Stimulated activated CD8-positive, alpha-beta memory T cell treated with anti-CD3 and anti-CD28 coated beads, Interleukin-7, amount 100 ng/mL, for 4 hours (primary cell): ENCODE measurements around the gene MIEF2.
"Not testable (repeated sequence)": the region's sequence is repeated elsewhere in the genome, so short reads cannot be mapped to it uniquely, and the experiment has no call there.

ENCODE experiments used
- DNase-seq, 2 donors: peaks; one replicate each; pipeline ENCODE4 v3.0.0-alpha.2; 2020; ENCODE audit warnings: low read depth in 2 of 2

Gene MIEF2, protein sequence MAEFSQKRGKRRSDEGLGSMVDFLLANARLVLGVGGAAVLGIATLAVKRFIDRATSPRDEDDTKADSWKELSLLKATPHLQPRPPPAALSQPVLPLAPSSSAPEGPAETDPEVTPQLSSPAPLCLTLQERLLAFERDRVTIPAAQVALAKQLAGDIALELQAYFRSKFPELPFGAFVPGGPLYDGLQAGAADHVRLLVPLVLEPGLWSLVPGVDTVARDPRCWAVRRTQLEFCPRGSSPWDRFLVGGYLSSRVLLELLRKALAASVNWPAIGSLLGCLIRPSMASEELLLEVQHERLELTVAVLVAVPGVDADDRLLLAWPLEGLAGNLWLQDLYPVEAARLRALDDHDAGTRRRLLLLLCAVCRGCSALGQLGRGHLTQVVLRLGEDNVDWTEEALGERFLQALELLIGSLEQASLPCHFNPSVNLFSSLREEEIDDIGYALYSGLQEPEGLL

GRCh38 chr17:18260332-18261145 is at the start of gene MIEF2:
Gene MIEF2 (plus strand): TSS chr17:18260662. CDS start chr17:18262721, 2,059 bp downstream.
- DNase-seq = peak; percentile 87 to 91

GRCh38 chr17:18213666-18214270 is 46.7 kb upstream of the MIEF2 start:
- DNase-seq = no peak

GRCh38 chr17:18216906-18217305 is 43.6 kb upstream of the MIEF2 start:
- not testable (repeated sequence) for DNase-seq

DNA sequence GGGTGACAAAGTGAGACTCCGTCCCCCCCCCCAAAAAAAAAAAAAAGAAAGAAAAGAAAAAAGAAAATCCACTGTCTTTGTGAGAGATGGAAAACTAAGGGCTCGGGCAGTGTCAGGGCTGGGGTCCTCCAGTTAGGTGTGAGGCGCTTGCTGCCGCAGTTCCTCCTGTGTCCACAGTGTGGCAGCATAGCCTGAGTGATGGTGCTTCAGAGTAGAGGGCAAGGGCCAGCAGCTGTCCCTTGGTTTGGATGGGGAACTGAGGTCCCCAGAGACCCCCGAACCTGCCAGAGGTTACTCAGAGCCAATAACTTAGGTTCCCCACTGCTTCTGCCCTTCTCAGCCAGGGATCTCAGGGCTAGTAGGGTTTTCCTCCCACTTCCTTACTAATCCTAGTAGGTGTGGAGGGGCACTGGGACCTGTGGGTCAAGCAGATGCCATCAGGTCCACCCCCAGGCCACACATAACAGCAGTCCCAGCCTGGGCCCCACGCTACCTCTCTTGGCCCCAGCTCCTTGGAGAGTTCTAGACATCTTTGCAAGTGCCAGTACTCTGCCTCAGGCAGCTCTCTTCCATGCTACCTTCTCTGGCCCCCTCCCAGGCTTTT is 42.9 kb upstream of the MIEF2 start:
- peak; percentile 48 to 58 for DNase-seq

GRCh38 chr17:18218756-18219415 is 41.6 kb upstream of the MIEF2 start:
- DNase-seq = no peak

- DNase-seq = no peak
Measured at GRCh38 chr17:18224053-18224386, 36.4 kb upstream of the MIEF2 start.

GRCh38 chr17:18224387-18225120 is 35.9 kb upstream of the MIEF2 start:
- no peak for DNase-seq

DNA sequence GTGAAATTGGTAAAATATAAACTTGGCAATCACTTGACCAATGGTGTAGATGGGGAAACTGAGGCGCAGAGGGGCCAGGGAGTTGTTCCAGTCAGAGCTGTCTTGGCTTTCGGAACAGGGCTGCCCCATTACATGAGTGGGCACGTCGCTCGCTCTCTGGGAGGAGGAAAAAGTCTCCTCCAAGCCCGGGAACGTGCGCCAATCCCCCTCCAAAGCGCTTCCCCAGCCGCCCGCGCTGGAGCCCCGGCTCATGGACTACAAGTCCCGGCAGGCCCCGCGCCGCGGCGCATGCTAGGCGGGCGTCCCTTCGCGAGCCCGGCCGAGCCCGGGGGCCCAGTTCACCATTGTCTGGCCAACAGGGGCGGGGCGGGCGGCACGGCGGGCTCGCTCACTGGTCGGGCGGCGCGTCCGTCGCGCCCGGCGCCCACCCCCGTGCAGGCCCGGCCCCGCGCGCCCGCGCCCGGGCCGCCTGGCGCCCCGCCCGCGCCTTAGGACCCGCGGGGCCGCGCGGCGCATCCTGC is 35.3 kb upstream of the MIEF2 start, which contains the start of gene LLGL1:
Gene LLGL1 (plus strand): TSS at position 515 of the 521 bp plus-strand sequence. CDS start 48 bp downstream, outside the sequence.
- DNase-seq = peak; percentile 84 to 96

DNA sequence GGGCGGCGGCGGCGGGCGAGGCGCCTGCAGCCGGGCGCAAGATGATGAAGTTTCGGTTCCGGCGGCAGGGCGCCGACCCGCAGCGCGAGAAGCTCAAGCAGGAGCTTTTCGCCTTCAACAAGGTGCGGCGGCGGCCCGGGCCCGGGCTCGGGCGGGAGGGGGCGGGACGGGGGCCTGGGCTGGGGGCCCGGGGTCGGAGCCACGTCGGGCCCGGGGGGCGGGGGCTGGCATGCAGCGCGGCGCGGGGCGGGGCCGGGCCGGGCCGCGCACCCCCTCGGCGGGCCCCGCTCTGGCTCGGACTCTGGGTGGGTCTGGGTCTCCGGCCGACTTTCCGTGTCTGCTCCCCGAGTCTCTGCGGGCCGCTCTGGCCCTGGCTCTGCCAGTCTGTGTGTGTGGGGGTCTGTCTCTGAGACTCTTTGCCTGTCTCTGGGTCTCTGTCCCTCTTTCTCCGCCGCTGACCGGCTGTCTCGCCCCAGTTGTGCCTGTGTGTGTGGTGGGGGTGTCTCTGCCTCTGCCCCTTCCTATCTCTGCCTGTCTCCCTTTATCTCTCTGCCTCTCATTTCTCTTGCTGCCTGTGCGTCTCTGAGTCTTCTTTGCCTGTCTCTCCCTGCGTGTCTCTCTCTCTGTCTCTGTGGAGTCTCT is 34.7 kb upstream of the MIEF2 start:
- no peak for DNase-seq

- DNase-seq = no peak
Measured at GRCh38 chr17:18226284-18226945, 34.0 kb upstream of the MIEF2 start.

GRCh38 chr17:18227635-18228034 is 32.8 kb upstream of the MIEF2 start:
- DNase-seq = no peak

- DNase-seq = no peak
Measured at GRCh38 chr17:18228176-18228682, 32.2 kb upstream of the MIEF2 start.

DNA sequence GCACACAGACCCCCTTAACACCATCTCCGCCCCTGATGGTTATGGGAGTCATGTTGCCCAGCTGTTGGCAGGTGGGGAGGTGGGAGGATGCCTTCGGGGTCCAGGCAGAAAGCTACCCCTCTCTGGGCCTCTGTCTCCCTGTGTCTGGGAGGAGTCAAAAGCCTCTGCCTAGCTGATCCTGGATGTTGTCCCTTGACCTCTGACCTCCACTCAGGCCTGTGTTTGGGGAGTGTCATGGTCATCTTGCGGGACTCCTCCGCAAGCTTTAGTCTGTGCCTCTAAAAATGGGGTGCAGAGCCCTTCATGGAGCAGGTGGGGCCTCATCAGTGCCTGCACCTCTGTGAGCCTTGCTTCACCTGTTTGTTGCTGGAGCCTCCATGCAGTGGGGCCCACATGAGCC is 31.2 kb upstream of the MIEF2 start:
- no peak for DNase-seq

GRCh38 chr17:18229771-18230170 is 30.7 kb upstream of the MIEF2 start:
- no peak for DNase-seq

DNA sequence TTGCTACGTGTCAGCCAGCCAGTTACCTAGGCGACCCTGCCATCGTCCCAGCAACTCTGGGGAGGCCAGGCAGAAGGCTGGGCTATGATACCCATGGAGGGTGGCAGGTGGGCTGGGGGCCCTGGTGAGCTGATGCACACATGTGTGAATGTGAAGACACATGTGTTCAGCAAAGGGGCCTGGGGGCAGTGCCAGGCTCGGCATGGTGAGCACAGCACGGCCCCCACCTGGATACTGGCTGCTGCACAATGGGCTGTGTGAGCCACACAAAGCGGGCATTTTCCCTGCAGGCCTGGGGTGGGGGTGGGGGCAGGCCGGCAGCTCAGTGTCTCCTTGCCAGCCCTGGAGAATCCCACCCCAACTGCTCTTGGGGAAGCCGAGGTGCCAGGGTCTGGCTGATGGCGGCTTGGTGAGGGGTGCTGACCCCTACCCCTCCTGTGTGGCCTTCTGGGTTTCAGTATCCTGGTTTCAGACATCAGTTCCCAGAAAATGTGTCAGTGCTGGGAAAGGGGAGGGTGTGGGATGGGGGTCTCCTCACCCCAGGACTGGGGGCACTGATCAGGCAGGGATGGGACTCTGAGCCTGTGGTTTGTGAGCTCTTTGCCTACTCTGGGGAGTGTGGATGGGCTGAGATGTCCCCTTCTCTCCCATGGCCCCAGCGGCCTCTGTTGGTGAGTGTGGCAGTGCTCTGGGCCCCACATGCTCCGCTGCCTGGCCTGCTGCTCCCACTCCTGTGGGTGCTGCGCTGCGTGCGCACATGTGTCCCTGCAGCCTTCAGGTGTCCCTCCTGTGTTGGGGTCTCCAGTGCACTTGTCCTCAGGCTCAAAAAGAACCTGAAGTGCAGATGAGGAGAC is 29.9 kb upstream of the MIEF2 start:
- no peak for DNase-seq

DNA sequence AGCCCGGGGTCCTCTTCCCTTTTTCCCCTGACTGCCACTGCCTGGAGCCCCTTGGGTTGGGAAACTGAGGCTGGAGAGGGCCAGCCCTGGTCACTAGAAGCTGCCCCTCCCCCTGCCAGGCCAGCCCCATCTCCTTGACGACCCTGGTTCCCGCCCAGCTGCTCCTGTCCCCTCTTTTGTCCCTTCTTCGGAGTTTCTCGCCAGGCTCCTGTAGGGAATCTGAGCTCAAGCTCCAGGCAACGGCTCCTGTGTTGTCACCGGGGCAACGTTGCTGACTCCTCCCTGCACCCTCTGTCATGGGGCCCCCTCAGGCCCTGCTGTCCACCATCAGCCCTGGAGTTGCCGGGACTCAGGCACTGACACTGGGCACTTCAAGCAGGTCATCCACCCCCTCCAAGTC is 29.3 kb upstream of the MIEF2 start:
- DNase-seq = no peak

- DNase-seq = no peak
Measured at GRCh38 chr17:18233803-18234518, 26.5 kb upstream of the MIEF2 start.
